Stimulated activated CD4-positive, alpha-beta T cell treated with anti-CD3 and anti-CD28 coated beads, Interleukin-12 subunit alpha, Interleukin-12 subunit beta, amount 100 ng/mL, for 24 hours (primary cell): ENCODE results near the gene ALG12.

ENCODE experiments used
- DNase-seq, 2 experiments: peaks; one replicate each; pipeline ENCODE4 v3.0.0-alpha.2; 2020; ENCODE audit warnings: low read depth in 2 of 2

ALG12 gene

DNA sequence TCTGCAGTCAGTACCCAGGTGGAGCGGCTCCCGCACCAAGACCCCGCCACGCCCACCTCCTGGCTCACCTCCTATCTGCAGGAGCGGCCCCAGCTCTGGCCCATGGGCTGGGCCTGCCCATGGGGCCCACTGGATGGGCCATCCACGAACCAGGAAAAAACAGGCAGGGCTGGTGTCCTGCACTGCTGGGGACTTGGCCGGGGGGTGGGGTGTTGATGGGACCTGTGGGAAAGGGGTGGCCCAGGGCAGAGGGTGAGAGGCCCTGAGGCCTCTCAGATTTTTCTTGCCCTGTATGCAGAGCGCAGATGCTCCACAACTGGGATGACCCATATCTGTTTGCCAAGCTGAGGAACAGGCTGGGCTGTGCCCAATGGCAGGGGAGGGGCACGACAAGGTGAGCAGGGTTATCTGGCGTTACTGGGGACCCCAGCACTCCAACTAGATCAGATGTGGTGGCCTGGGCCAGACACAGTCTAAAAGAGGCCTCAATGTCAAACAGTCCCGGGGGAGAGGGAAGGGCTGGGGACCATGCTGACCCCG, 39.7 kb upstream of the ALG12 start:
- DNase-seq = no peak

GRCh38 chr22:49956914-49957825, 38.9 kb upstream of the ALG12 start:
- DNase-seq = no peak

DNA sequence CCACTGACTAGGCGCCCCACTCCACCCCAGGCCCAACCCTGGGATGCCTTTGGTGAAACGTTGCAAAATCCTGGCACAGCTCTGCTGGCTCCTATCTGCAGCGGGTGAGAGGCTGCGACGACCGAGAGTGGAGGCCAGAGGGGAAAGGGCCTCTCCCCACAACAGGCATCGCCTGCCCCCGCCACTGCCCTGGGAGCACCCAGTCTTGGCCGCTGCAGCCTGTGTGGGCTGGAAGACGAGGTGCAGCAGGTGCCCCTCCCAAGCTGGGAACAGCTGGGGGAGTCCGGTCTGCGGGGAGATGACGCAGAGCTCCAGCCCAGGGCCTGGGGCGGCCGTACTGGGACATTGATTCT, 38.2 kb upstream of the ALG12 start:
- no peak for DNase-seq

DNA sequence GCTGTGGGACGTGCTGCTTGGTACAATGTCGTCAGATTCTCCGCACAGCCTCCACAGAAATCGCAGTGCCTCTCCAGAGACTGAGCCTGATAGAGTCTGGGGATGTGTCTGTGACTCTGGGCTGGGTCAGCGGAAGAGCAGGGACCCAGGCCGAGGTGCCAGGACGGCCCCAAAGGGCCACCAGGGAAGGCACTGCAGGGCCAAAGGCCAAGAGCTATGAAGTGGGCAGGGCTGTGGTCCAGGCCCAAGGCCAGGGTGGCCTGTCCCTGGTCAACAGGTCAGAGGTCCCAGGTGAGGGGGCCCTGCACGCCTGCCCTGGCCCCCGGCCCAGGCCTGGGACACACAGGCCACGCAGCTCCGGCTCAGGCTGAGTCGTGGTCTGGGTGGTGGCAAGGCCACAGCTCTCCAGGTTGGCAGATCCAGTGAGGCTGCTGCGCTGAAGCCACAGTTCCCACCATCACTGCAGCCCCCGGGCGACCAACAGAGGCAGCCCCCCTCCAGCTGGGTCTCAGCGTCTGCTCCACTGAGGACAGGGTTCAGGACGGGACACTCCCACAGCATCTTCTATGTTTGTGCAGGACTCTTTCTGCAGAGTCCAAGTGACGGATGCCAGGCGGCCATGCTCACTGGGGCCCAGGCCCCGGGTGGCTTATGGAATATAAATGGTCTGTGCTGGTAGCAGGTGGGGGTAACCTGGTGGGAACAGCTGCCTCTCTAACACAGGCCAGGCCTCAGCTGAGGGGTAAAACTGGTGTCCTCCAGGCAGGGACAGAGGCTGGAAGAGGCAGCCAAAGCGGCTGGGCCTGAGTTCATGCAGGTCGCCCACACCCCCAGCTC, 37.6 kb upstream of the ALG12 start:
- no peak for DNase-seq

- DNase-seq = no peak
These were observed 36.8 kb upstream of the ALG12 start for GRCh38 chr22:49954991-49955580.

DNA sequence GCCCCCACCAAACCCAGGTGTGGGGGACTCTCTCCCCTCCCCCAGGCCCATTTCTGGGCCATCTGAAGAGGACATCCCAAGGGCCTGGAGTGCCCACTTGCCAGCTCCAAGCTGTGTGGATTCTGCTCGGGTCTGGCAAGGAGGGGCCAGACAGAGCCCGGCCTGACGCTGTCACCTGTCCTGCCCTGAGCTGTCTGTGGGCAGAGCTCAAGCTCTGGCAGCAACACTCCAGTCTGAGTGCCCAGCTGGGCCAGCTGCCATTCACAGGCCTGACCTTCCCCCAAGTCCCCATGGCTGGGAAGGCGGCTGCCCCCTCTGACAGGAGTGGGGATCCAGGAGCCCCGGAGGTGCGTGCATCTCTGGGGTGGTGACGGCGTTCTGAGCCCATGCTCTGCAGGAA, 36.1 kb upstream of the ALG12 start:
- DNase-seq = no peak

DNA sequence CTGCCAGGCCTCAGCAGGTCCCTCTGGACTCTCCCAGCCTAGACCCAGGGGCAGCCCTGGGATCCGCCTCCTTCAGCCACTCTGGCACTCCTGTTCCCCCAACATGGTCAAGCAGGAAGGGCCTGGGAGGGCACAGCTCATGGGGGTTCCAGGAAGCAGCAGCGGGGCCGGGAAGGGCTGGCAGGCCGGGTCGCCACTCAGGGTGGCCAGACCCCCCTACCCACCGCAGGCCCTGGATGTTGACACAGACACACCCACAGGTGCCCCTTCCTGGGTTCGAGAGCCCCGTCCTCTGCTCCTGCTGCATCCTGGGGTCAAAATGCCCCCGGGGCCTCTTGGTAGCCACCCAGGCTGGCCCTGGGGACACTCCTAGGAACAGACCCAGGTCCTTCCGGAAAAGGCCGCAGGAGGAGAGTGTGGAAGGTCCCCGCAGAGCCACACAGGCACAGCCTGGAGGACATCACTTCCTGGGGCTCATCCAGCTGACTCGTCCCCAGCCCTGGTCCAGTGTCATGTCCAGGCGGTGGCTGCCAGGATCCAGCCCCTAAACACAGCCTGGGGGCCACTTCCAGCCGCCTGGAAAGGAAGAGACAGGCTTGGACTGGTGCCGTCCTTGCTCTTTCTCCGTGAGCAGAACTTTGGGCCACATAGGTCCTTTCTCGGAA, 35.6 kb upstream of the ALG12 start:
- DNase-seq = no peak

GRCh38 chr22:49953027-49953679, 34.9 kb upstream of the ALG12 start:
- DNase-seq = no peak

DNA sequence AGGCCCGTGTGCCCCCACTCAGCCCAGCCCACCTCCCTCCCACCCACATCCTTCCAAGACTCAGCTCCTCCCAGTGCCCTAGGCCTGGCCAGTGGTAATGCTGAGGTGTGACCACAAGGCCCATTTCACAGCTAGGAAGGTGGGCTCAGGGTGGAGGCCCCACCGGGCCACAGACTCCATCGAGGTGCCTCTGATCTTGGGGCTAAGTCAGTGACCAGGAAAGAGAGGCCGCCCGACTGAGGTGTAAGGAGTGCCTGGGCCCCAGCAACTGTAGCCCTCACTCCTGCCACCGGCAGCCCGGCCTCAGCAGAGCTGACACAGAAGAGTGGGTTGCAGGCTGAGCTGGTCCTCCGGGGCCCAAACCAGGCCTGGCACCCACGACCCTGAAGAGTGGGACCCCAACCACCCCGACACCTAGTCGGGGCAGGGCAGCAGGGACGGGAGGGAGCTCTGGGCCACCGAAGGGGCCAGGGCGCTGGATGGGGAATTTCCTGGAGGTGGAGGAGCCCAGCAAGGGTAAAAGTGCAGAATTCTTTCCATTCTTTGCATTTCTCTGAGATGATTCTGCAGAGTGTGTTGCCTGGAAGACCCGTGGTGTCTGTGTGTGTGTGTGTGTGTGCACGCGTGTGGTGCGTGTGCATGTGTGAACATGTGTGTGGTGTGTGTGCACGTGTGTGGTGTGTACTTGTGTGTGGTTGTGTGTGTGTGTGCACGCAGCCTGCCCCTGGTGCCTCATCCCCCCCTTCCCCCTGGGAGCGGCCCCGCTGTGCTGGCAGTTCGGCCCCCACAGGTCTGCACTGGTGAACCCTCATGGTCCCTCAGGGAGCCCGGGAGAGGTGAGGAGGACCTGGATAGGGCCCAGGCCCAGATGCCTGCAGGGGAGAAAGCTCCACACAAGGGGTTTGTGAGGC, 34.0 kb upstream of the ALG12 start:
- no peak for DNase-seq

DNA sequence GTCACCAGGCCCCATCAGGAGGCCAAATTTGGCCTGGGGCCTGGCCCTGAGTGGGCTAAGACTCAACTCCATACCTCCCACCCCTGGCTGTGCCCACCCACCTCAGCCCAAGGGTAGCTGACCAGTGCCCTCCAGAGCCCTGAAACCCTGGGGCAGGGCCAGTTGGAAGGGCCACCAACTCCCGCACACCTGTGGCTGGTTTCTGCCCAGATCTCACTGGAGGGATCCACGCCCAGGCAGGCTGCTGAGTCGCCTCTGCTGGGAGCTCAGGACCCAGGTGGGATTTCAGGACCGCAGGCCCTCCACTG, 33.4 kb upstream of the ALG12 start:
- no peak for DNase-seq

DNA sequence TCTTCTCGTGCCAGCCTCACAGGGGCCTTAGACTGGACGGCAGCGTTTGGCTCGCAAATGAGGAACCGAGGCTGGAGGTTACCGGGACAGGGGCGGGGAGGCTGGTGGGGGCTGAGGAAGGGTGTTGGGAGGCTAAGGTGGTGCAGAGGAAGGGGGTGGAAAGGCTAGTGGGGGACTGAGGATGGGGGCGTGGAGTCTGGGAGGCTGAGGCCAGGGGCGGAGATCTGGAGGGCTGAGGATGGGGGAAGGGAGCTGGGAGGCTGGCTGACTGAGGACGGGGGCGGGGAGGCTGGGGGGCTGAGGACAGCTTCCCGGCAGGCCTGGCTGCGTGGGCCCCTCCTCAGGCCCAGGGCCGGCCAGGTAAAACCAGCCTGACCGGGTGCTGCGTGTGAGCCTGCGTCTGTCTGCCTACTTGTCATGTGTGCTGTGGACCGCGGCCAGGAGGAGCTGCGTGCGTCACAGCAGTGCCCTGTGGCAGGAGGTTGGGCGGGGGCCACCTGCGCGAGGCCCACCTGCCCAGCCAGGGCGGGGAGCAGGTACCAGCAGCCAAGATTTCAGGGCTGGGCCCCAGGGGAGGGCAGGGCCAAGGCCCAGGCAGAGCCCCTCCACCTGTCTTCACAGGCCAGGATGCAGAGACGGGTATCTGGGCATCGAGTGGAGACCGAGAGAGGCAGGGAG, 32.9 kb upstream of the ALG12 start:
- DNase-seq = no peak

GRCh38 chr22:49950396-49950994, 32.3 kb upstream of the ALG12 start:
- no peak for DNase-seq

DNA sequence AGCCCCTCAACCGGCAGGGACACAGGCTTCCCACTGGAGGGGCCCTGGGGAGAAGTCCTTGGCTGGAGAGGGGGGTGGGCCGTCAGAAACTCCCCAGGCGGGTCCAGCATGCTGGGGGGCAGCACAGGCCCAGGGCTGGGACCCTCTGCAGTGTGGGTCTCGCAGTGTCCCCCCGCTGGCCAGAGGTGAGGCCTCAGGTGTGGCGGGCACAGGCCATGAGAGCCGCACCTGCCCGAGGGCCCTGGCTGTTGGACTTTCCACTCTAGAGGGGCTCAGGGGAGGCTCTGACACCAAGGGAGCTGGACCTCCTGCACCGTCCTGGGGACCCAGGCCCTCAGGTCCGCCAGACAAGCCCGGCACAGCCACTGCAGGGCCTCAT, 31.7 kb upstream of the ALG12 start:
- no peak for DNase-seq

DNA sequence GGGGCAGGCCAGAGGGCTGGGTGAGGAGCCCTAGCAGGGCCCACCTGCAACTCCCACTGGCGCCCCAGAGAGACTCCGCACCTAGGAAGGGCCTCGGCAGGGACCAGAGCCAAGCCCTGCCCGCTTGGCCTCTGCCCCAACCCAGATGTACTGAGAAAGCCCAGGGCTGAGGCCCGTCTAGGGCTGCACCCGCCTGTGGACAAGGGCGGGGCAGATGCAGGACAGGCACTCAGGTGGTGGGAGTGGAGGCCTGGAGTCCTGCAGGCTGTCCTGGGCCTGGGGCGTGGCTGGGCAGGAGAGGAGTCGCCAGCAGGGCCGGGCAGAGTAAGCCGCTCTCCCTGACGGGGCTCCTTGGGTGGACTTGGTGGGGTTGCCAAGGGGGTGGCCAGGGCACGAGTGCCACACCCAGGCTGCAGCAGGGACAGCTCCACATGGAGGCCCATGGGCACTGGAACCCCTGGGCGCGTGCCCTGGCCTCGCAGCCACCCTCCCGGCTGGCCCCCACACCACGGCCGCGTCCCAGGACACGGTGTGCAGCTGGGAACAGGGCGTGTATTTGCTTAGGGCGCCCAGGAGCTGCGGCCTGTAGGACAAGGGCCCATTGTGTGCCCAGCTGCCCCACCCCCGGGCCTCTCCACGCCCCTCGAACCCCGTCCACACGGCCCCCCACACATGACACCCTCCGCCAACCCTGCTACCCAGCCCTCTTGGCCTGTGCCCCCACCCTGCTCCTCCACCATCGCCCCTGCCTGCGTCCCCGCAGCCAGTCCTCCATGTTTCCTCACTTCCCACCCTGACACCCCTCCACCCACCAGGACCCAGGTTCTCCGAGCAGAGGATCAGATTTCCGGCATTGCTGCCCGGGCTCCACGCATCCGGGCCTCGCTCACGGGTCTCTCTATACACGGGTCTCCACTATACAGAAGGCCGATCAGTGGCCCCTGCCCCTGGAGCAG, 31.0 kb upstream of the ALG12 start:
- no peak for DNase-seq

DNA sequence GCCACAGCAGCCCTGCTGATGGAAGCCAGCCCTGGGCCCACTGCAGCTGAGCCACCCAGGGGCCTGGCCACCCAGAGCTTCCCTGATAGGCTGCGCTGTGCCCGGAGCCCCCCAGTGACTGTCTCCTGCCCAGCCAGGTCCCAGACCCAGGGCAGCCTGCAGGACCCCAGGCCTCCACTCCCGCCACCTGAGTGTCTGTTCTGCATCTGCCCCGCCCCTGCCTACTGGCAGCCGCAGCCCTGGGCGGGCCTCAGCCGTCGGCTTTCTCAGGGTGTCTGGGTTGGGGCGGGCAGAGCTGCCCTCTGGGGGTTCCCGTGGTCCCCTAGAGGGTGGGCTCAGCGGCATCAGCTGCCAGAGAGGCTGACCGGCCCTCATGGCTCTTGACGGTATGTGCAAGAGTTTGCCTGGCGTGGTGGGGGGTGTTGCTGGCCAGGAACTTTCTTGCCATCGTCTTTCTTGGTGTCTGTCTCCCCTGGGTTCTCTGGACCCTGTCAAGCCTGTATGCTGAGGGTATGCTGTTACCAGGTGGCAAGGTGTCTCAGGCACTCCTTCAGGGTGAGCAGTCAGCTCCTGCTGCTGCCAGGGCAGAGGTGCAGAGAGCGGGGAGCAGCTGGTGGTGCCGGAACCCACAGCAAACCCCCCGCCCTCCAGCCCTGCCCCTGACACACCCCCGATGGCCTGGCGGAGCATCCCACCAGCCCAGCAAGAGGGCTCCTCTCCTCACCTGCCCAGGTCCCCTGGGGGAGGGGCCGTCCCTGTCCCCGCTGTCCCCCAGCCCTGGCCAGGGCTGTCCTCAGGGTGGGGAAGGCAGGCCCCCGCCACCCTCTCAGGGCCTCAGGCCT, 30.1 kb upstream of the ALG12 start:
- DNase-seq = no peak

GRCh38 chr22:49947296-49947622, 29.0 kb upstream of the ALG12 start:
- no peak for DNase-seq

DNA sequence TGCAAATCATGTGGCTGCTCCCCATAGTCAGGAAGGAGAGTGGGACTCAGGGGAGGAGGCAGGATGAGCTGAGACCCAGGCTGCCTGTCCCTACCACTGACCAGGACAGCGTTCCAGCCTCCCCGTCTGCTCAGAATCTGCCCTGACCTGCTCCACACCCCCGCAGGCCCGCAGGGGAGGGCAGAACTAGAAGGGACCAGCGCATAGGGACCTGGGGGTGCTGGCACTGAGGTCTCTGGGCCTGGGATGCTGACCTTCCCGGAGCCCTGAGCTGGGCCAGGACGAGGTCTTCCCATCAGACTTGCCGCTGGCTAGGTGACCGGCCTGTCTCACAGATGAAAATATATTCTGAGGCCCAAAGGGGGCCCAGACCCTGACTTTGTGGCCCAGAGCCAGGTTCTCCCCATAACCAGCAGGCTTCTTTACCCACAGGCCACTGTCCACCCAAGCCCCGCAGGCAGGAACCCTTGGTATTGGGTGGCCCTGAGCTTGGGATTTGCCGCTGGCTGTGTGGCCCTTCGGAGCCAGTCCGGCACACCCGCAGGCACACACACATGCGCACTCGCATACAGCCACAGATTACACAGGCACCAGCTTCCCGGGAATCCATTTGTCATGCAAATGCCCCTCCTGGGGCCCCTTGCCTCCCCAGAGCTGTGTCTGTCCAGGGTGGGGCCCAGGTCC, 28.5 kb upstream of the ALG12 start:
- no peak for DNase-seq
